HG03457 (cell line): ENCODE results near the gene PRSS38.

ENCODE experiments used
- ATAC-seq: cut with Tn5 transposase; IDR thresholded peaks from one replicate; pipeline ENCODE4 v1.9.1; 2021; ENCODE audit warnings: moderate number of reproducible peaks; ENCODE audit not compliant: unreplicated experiment

Gene PRSS38

GRCh38 chr1:227815468-227816409, at the start of gene PRSS38:
Gene PRSS38, plus strand, starts transcription at chr1:227815675. Its CDS starts 42 bp downstream, at chr1:227815717.
- ATAC-seq, result no peak

- ATAC-seq, result no peak
Observed at GRCh38 chr1:227766015-227766634, 49.4 kb upstream of the PRSS38 start.

- no peak for ATAC-seq
Observed at GRCh38 chr1:227766653-227767277, 48.7 kb upstream of the PRSS38 start.

- no peak for ATAC-seq
Observed at GRCh38 chr1:227767401-227768124, 47.9 kb upstream of the PRSS38 start.

GRCh38 chr1:227768125-227768439, 47.4 kb upstream of the PRSS38 start:
- no peak for ATAC-seq

GRCh38 chr1:227768640-227769039, 46.8 kb upstream of the PRSS38 start:
- ATAC-seq, result no peak

GRCh38 chr1:227769047-227769935, 46.2 kb upstream of the PRSS38 start:
- no peak for ATAC-seq

GRCh38 chr1:227769936-227770494, 45.5 kb upstream of the PRSS38 start:
- ATAC-seq, result no peak

GRCh38 chr1:227770812-227771211, 44.7 kb upstream of the PRSS38 start:
- ATAC-seq, result no peak

- ATAC-seq, result no peak
Observed at GRCh38 chr1:227771326-227771725, 44.1 kb upstream of the PRSS38 start.

GRCh38 chr1:227771771-227772170, 43.7 kb upstream of the PRSS38 start:
- no peak for ATAC-seq

GRCh38 chr1:227773558-227773957, 41.9 kb upstream of the PRSS38 start:
- no peak for ATAC-seq

- no peak for ATAC-seq
Observed at GRCh38 chr1:227774051-227774731, 41.3 kb upstream of the PRSS38 start.

GRCh38 chr1:227774821-227775661, 40.4 kb upstream of the PRSS38 start:
- ATAC-seq, result no peak

- ATAC-seq, result no peak
Observed at GRCh38 chr1:227775841-227776240, 39.6 kb upstream of the PRSS38 start.

- ATAC-seq, result no peak
Observed at GRCh38 chr1:227776331-227776771, 39.1 kb upstream of the PRSS38 start.

- ATAC-seq, result no peak
Observed at GRCh38 chr1:227777156-227777555, 38.3 kb upstream of the PRSS38 start.

GRCh38 chr1:227777646-227778045, 37.8 kb upstream of the PRSS38 start:
- ATAC-seq, result no peak
